Liver (tissue), 9 donors: ENCODE results near the gene CCNH. TPM values are rescaled to one million over a fixed set of nuclear protein-coding genes. Genes with fewer than 3 reads are reported as not detected.

ENCODE experiments used
- DNase-seq: peaks from one replicate; pipeline ENCODE4 v3.0.0-alpha.2; 2017; ENCODE audit warnings: low spot score
- H3K27ac ChIP-seq, 2 donors: one replicate each; pipeline ENCODE4 v1.7.0; 2013; ENCODE audit warnings: inconsistent platforms in 2 of 2, low read length in 2 of 2, control low read depth in 1 of 2, low read depth in 1 of 2, mild to moderate bottlenecking in 1 of 2
- H3K27me3 ChIP-seq, 4 donors: one replicate each; pipeline versions ENCODE4 v1.6.1 to v1.7.0; 2013; ENCODE audit warnings: low read length in 3 of 4, inconsistent platforms in 1 of 4, mild to moderate bottlenecking in 1 of 4, moderate library complexity in 1 of 4; ENCODE audit not compliant: control insufficient read depth in 4 of 4, insufficient read depth in 4 of 4
- H3K36me3 ChIP-seq, 4 donors: one replicate each; pipeline versions ENCODE4 v1.6.1 to v1.7.0; 2013; ENCODE audit warnings: low read length in 3 of 4, mild to moderate bottlenecking in 3 of 4, low read depth in 1 of 4, moderate library complexity in 1 of 4; ENCODE audit not compliant: control insufficient read depth in 4 of 4, insufficient read depth in 3 of 4
- H3K4me1 ChIP-seq, 4 donors: one replicate each; pipeline versions ENCODE4 v1.6.1 to v1.7.0; 2013; ENCODE audit warnings: low read length in 3 of 4, mild to moderate bottlenecking in 3 of 4, moderate library complexity in 1 of 4; ENCODE audit not compliant: control insufficient read depth in 4 of 4, insufficient read depth in 4 of 4
- H3K4me3 ChIP-seq, 3 donors: one replicate each; pipeline versions ENCODE4 v1.6.1 to v1.7.0; 2013; ENCODE audit warnings: low read length in 3 of 3, control low read depth in 1 of 3, low read depth in 1 of 3, mild to moderate bottlenecking in 1 of 3
- H3K9ac ChIP-seq, 2 donors: one replicate each; pipeline ENCODE4 v1.7.0; 2013; ENCODE audit warnings: low read length in 2 of 2, mild to moderate bottlenecking in 2 of 2, moderate library complexity in 2 of 2, control low read depth in 1 of 2, low read depth in 1 of 2
- H3K9me3 ChIP-seq, 4 donors: one replicate each; pipeline versions ENCODE4 v1.6.1 to v1.7.0; 2013; ENCODE audit warnings: low read length in 3 of 4; ENCODE audit not compliant: control insufficient read depth in 4 of 4
- ATF3 ChIP-seq: IDR thresholded peaks from 2 replicates; pipeline ENCODE4 v1.6.1; 2016; ENCODE audit warnings: antibody characterized with exemption
- EGR1 ChIP-seq, 2 donors: IDR thresholded peaks; 2 replicates each; pipeline ENCODE4 v1.6.1; 2016 to 2018; ENCODE audit warnings: antibody characterized with exemption in 2 of 2, low read depth in 2 of 2
- FOXA1 ChIP-seq: IDR thresholded peaks from 2 replicates; pipeline ENCODE4 v1.6.1; 2016; ENCODE audit warnings: antibody characterized with exemption
- GABPA ChIP-seq, 2 donors: IDR thresholded peaks in 1 of 2; conservative IDR thresholded peaks in 1 of 2; 2 replicates each; pipeline ENCODE4 v1.6.1; 2016; ENCODE audit warnings: antibody characterized with exemption in 2 of 2, mild to moderate bottlenecking in 1 of 2, moderate library complexity in 1 of 2
- HNF4A ChIP-seq, 2 donors: conservative IDR thresholded peaks; 2 replicates each; pipeline ENCODE4 v1.6.1; 2016; ENCODE audit warnings: antibody characterized with exemption in 2 of 2, mild to moderate bottlenecking in 2 of 2
- HNF4G ChIP-seq: IDR thresholded peaks from 2 replicates; pipeline ENCODE4 v1.6.1; 2016; ENCODE audit warnings: antibody characterized with exemption
- JUND ChIP-seq, 2 donors: IDR thresholded peaks; 2 replicates each; pipeline ENCODE4 v1.6.1; 2016; ENCODE audit warnings: antibody characterized with exemption in 2 of 2
- NR2F2 ChIP-seq: IDR thresholded peaks from 2 replicates; pipeline ENCODE4 v1.6.1; 2016; ENCODE audit warnings: antibody characterized with exemption
- RAD21 ChIP-seq, 2 donors: IDR thresholded peaks; 2 replicates each; pipeline ENCODE4 v1.6.1; 2016; ENCODE audit warnings: antibody characterized with exemption in 2 of 2, mild to moderate bottlenecking in 2 of 2
- REST ChIP-seq: IDR thresholded peaks from 2 replicates; pipeline ENCODE4 v1.6.1; 2016; ENCODE audit warnings: antibody characterized with exemption, mild to moderate bottlenecking
- SP1 ChIP-seq: IDR thresholded peaks from 2 replicates; pipeline ENCODE4 v1.6.1; 2018; ENCODE audit warnings: antibody characterized with exemption, mild to moderate bottlenecking
- TAF1 ChIP-seq: conservative IDR thresholded peaks from 2 replicates; pipeline ENCODE4 v1.6.1; 2016; ENCODE audit warnings: antibody characterized with exemption, mild to moderate bottlenecking
- YY1 ChIP-seq: IDR thresholded peaks from 2 replicates; pipeline ENCODE4 v1.6.1; 2016; ENCODE audit warnings: antibody characterized with exemption, mild to moderate bottlenecking
- WGBS: extraction: QIAGEN DNeasy Blood & Tissue Kit; methylation state at CpG from one replicate; pipeline ENCODE4 v1.1.7; 2013; 5-methylcytosine and 5-hydroxymethylcytosine counted together
- polyA plus RNA-seq, 2 donors: library from polyadenylated mRNA; stranded (reverse) in 1 of 2; unstranded in 1 of 2; fragments of 200-250 nt in 1 of 2; fragments of >200 nt in 1 of 2; fragmentation: Nextera tagmentation in 1 of 2; extraction: Ambion mirVana in 1 of 2; gene quantifications; one replicate each; pipeline versions ENCODE4 v1.2.1 to v1.2.3, GENCODE V29; 2013 to 2015
- total RNA-seq, 2 donors: library from RNA; depleted of rRNA; stranded (reverse); fragments of >200 nt; gene quantifications; one replicate each; pipeline ENCODE4 v1.2.3, GENCODE V29; 2014
- TF ChIP-seq, protein P1 (sequence below): fragments of 150-350 bp; IDR thresholded peaks from 2 replicates; pipeline ENCODE4 v1.5.1; 2017; ENCODE audit warnings: improper control_type of control experiment, low read depth, low read length; ENCODE audit not compliant: missing input control
- TF ChIP-seq, protein P2 (sequence below): IDR thresholded peaks from 2 replicates; pipeline ENCODE4 v1.6.1; 2016; ENCODE audit warnings: antibody characterized with exemption
- donor health status: healthy.
- donor health status: healthy.
- donor health status: healthy.
- donor health status: healthy.
- donor health status: healthy.

The CCNH gene
- total and polyA plus RNA-seq, 4 donors, result 21.9 to 56.6 (median 33.3) TPM

GRCh38 chr5:87388129-87388528 lies 24.6 kb downstream of the CCNH start:
- Histone ChIP-seq H3K9me3 (no peaks in the 10 kb centered on the region), H3K9ac (no peak overlapping the region), H3K4me1 (peaks cover 12 to 19% (median 14%) of the 10 kb centered on the region in 4 donors), H3K27me3 (no peaks in the 10 kb centered on the region), H3K4me3 (no peak overlapping the region), H3K36me3 (peaks cover 5 to 38% (median 23%) of the 10 kb centered on the region in 4 donors), H3K27ac (no peak overlapping the region)
- no peak for DNase-seq
- WGBS, result 92% methylated on average over 2 of the region's 2 CpGs
- TF ChIP-seq EGR1 (IDR thresholded peaks at IDR 0.05; ENCODE audit: low read depth in 2 of 2) (no peak), YY1 (no peak), FOXA1 (no peak), HNF4A (conservative IDR thresholded peaks at IDR 0.05) (no peak), SP1 (no peak), GABPA (IDR thresholded peaks at IDR 0.05 in 1 of 2, conservative IDR thresholded peaks at IDR 0.05 in 1 of 2) (no peak), HNF4G (no peak), NR2F2 (no peak), TAF1 (no peak), RAD21 (IDR thresholded peaks at IDR 0.05) (no peak)
- TF ChIP-seq, protein P1, sequence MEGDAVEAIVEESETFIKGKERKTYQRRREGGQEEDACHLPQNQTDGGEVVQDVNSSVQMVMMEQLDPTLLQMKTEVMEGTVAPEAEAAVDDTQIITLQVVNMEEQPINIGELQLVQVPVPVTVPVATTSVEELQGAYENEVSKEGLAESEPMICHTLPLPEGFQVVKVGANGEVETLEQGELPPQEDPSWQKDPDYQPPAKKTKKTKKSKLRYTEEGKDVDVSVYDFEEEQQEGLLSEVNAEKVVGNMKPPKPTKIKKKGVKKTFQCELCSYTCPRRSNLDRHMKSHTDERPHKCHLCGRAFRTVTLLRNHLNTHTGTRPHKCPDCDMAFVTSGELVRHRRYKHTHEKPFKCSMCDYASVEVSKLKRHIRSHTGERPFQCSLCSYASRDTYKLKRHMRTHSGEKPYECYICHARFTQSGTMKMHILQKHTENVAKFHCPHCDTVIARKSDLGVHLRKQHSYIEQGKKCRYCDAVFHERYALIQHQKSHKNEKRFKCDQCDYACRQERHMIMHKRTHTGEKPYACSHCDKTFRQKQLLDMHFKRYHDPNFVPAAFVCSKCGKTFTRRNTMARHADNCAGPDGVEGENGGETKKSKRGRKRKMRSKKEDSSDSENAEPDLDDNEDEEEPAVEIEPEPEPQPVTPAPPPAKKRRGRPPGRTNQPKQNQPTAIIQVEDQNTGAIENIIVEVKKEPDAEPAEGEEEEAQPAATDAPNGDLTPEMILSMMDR, result no peak

DNA sequence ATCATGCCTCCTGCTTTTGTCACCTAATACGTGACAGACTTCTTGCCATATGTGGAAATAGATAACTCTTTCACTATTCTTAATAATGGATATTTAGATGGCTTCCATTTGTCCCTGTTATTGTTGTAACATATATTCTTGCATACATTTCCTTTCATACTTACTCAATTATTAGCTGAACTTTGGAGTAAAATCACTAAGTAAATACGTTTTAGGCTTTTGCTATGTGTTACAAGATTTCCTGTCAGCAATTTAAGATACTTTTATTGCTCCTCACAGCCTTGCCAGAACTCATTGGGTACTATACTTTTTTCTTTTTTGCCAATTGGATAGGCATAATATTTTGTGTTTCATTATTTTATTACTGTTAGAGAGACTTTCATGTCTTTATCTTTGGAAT lies 26.9 kb downstream of the CCNH start:
- H3K4me1 ChIP-seq, result peaks cover under 1 to 8% (median 6%) of the 10 kb centered on the region in 4 donors
- H3K9me3 ChIP-seq, result no peaks in the 10 kb centered on the region
- H3K27me3 ChIP-seq, result no peaks in the 10 kb centered on the region
- no peak overlapping the region for H3K4me3 ChIP-seq
- TF ChIP-seq YY1 (no peak), NR2F2 (no peak), EGR1 (IDR thresholded peaks at IDR 0.05; ENCODE audit: low read depth in 2 of 2) (no peak), FOXA1 (no peak), ATF3 (no peak)
- WGBS, result 78% methylated on average over 2 of the region's 2 CpGs
- no peak overlapping the region for H3K9ac ChIP-seq
- DNase-seq, result no peak
- H3K27ac ChIP-seq, result no peak overlapping the region
- H3K36me3 ChIP-seq, result peaks cover 1 to 35% (median 17%) of the 10 kb centered on the region in 4 donors

DNA sequence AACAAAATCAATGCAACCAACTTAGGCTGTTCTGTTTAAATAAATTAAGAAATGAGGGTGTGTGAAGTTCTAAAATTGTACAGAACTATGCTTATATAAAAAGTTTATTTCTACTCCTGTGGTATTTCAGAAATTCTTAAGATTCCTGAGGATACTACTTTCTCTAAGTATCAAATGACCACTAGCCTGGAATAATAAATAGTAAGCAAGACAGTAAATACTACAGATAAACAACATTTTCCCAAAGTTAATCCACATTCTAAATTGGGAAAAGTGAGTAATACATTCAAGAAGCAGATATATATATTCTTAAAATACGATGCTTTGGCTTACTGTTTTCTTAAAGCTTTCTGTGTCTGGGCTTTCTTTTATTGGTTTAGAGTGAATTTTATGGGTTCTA lies 29.5 kb downstream of the CCNH start:
- no peak for TF ChIP-seq TAF1
- TF ChIP-seq, protein P2, sequence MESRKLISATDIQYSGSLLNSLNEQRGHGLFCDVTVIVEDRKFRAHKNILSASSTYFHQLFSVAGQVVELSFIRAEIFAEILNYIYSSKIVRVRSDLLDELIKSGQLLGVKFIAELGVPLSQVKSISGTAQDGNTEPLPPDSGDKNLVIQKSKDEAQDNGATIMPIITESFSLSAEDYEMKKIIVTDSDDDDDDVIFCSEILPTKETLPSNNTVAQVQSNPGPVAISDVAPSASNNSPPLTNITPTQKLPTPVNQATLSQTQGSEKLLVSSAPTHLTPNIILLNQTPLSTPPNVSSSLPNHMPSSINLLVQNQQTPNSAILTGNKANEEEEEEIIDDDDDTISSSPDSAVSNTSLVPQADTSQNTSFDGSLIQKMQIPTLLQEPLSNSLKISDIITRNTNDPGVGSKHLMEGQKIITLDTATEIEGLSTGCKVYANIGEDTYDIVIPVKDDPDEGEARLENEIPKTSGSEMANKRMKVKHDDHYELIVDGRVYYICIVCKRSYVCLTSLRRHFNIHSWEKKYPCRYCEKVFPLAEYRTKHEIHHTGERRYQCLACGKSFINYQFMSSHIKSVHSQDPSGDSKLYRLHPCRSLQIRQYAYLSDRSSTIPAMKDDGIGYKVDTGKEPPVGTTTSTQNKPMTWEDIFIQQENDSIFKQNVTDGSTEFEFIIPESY, result no peak
- no peak for TF ChIP-seq HNF4A (conservative IDR thresholded peaks at IDR 0.05)
- no peak for TF ChIP-seq NR2F2
- no peak for TF ChIP-seq SP1
- TF ChIP-seq REST, result no peak
- no peak for TF ChIP-seq JUND (IDR thresholded peaks at IDR 0.05)
- Histone ChIP-seq H3K27me3 (no peaks in the 10 kb centered on the region), H3K9me3 (no peaks in the 10 kb centered on the region), H3K27ac (no peak overlapping the region), H3K4me1 (peaks cover 0 to 1% (median 0%) of the 10 kb centered on the region in 4 donors), H3K4me3 (no peak overlapping the region), H3K36me3 (peaks cover 0 to 35% (median 16%) of the 10 kb centered on the region in 4 donors), H3K9ac (no peak overlapping the region)
- 94% methylated on average over 1 of the region's 1 CpG for WGBS
- no peak for DNase-seq
